ENCODE results near the gene NEU3. TPM values are rescaled to one million over a fixed set of nuclear protein-coding genes. Genes with fewer than 3 reads are reported as not detected.

NEU3 gene
- total and polyA plus RNA-seq, 2 donors = 9.3 to 14.4 TPM

DNA sequence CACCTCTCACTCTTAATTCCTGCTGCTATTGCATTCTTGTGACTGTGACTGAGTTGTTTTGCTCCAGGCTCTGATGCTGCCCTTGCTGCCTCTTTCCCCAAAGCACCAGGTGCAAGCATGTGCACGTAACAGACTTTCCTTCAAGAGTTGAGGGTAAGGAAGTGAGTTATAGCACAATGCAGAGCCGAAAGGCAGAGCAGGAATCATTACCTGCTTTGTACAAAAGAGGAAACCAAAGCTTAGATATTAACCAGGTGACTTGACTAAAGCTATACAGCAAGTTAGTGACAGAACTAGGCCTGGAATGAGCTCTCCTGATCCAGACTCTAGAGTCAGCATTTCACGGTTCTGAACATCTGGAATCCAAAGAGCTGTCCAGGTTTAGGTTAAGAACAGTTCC is 33.6 kb downstream of the NEU3 start:
- DNase-seq (ENCODE audit: low read depth in 6 of 9, low spot score in 9 of 9) = no peak
- Histone ChIP-seq H3K9me3 (ENCODE audit: control insufficient read depth in 2 of 2, insufficient read depth in 1 of 2, low read length in 1 of 2) (no peaks in the 10 kb centered on the region), H3K4me3 (ENCODE audit: low read length in 2 of 2) (no peak overlapping the region), H3K36me3 (ENCODE audit: control insufficient read depth in 2 of 2, insufficient read depth in 2 of 2, low read length in 1 of 2) (no peaks in the 10 kb centered on the region), H3K27ac (ENCODE audit: low read depth in 1 of 2, low read length in 1 of 2) (peak overlapping the region; percentile 11 to 37), H3K4me1 (ENCODE audit: control insufficient read depth in 2 of 2, insufficient read depth in 2 of 2, low read length in 2 of 2) (no peaks in the 10 kb centered on the region), H3K27me3 (ENCODE audit: control insufficient read depth in 2 of 2, insufficient read depth in 1 of 2, low read length in 1 of 2) (no peaks in the 10 kb centered on the region)
- 95% methylated on average over 3 of the region's 3 CpGs for WGBS

DNA sequence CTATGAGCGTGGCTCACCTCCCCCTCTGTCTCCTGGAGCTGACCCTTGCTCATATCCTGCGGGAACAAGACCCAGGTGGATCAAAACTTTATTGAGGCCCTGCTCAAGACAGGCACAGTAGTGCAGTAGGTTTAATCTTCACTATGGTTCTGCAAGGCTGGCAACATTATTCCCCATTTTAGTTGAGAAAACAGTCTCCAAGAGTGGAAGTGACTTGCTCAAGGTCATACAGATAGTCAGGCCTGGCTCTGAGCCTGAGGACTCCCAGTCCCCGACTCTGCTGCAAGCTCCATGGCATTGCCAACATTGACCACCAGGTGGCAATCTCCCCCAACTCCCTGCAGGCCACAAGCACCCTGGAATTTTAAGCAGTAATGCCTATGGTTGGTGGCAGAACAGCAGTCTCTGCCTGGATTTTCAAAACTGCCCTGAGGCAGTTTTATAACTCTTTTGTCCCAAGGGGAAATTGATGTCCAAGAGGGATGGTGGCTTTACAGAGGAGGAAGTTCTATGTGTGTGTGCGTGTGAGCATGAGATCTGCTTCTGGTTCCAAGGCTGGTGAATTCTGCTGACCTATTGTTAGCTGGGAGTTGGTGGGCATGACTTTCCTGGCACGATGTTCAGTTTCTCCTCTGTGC is 34.1 kb downstream of the NEU3 start:
- Histone ChIP-seq H3K9me3 (ENCODE audit: control insufficient read depth in 2 of 2, insufficient read depth in 1 of 2, low read length in 1 of 2) (no peaks in the 10 kb centered on the region), H3K4me1 (ENCODE audit: control insufficient read depth in 2 of 2, insufficient read depth in 2 of 2, low read length in 2 of 2) (no peaks in the 10 kb centered on the region), H3K27ac (ENCODE audit: low read depth in 1 of 2, low read length in 1 of 2) (no peak overlapping the region), H3K27me3 (ENCODE audit: control insufficient read depth in 2 of 2, insufficient read depth in 1 of 2, low read length in 1 of 2) (no peaks in the 10 kb centered on the region), H3K4me3 (ENCODE audit: low read length in 2 of 2) (no peak overlapping the region), H3K36me3 (ENCODE audit: control insufficient read depth in 2 of 2, insufficient read depth in 2 of 2, low read length in 1 of 2) (no peaks in the 10 kb centered on the region)
- DNase-seq (ENCODE audit: low read depth in 6 of 9, low spot score in 9 of 9) = peak; percentile 37 to 82 (median 56)
- WGBS = 70% methylated on average over 5 of the region's 5 CpGs

GRCh38 chr11:75023446-75024067 is 34.8 kb downstream of the NEU3 start:
- 96% methylated on average over 6 of the region's 6 CpGs for WGBS
- H3K27me3 ChIP-seq (ENCODE audit: control insufficient read depth in 2 of 2, insufficient read depth in 1 of 2, low read length in 1 of 2) = no peaks in the 10 kb centered on the region
- DNase-seq (ENCODE audit: low read depth in 6 of 9, low spot score in 9 of 9) = no peak

DNA sequence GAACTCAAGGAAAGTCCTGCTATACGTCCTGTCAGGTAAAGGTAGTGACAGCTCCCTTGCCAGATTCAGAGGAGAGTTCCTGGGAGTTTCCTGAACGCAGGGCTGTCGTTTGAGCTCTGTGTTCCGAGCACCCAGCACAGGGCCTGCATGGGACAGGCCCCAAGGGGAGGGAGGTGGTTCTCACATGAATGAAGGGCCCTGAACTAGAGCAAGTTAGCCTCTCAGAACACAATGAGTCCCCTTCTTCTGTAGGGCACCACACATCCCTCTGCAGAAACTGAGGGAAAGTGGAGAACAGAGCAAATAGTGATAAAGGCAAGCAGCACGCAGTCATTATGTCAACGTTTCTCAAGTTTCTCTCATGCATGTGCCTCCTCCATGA is 35.3 kb downstream of the NEU3 start:
- WGBS = 88% methylated on average over 6 of the region's 6 CpGs
- no peak overlapping the region for H3K4me3 ChIP-seq (ENCODE audit: low read length in 2 of 2)
- H3K9me3 ChIP-seq (ENCODE audit: control insufficient read depth in 2 of 2, insufficient read depth in 1 of 2, low read length in 1 of 2) = no peaks in the 10 kb centered on the region
- H3K4me1 ChIP-seq (ENCODE audit: control insufficient read depth in 2 of 2, insufficient read depth in 2 of 2, low read length in 2 of 2) = no peaks in the 10 kb centered on the region
- DNase-seq (ENCODE audit: low read depth in 6 of 9, low spot score in 9 of 9) = no peak
- no peaks in the 10 kb centered on the region for H3K36me3 ChIP-seq (ENCODE audit: control insufficient read depth in 2 of 2, insufficient read depth in 2 of 2, low read length in 1 of 2)
- no peak overlapping the region for H3K27ac ChIP-seq (ENCODE audit: low read depth in 1 of 2, low read length in 1 of 2)
- H3K27me3 ChIP-seq (ENCODE audit: control insufficient read depth in 2 of 2, insufficient read depth in 1 of 2, low read length in 1 of 2) = no peaks in the 10 kb centered on the region

More at GRCh38 chr11:75023446-75024067, 34.8 kb downstream of the NEU3 start:
- no peaks in the 10 kb centered on the region for H3K36me3 ChIP-seq (ENCODE audit: control insufficient read depth in 2 of 2, insufficient read depth in 2 of 2, low read length in 1 of 2)
- H3K9me3 ChIP-seq (ENCODE audit: control insufficient read depth in 2 of 2, insufficient read depth in 1 of 2, low read length in 1 of 2) = no peaks in the 10 kb centered on the region
- no peak overlapping the region for H3K27ac ChIP-seq (ENCODE audit: low read depth in 1 of 2, low read length in 1 of 2)
- H3K4me3 ChIP-seq (ENCODE audit: low read length in 2 of 2) = no peak overlapping the region
- no peaks in the 10 kb centered on the region for H3K4me1 ChIP-seq (ENCODE audit: control insufficient read depth in 2 of 2, insufficient read depth in 2 of 2, low read length in 2 of 2)

- whole genome bisulfite sequencing = 94% methylated on average over 1 of the region's 1 CpG
Observed at GRCh38 chr11:75024764-75025211, 36.1 kb downstream of the NEU3 start.

GRCh38 chr11:75025561-75025960 is 36.8 kb downstream of the NEU3 start:
- Histone ChIP-seq H3K4me1 (ENCODE audit: control insufficient read depth in 2 of 2, insufficient read depth in 2 of 2, low read length in 2 of 2) (no peaks in the 10 kb centered on the region), H3K4me3 (ENCODE audit: low read length in 2 of 2) (no peak overlapping the region), H3K36me3 (ENCODE audit: control insufficient read depth in 2 of 2, insufficient read depth in 2 of 2, low read length in 1 of 2) (no peaks in the 10 kb centered on the region), H3K27me3 (ENCODE audit: control insufficient read depth in 2 of 2, insufficient read depth in 1 of 2, low read length in 1 of 2) (no peaks in the 10 kb centered on the region), H3K27ac (ENCODE audit: low read depth in 1 of 2, low read length in 1 of 2) (no peak overlapping the region), H3K9me3 (ENCODE audit: control insufficient read depth in 2 of 2, insufficient read depth in 1 of 2, low read length in 1 of 2) (no peaks in the 10 kb centered on the region)
- no peak for DNase-seq (ENCODE audit: low read depth in 6 of 9, low spot score in 9 of 9)
- WGBS = 98% methylated on average over 1 of the region's 1 CpG

More at GRCh38 chr11:75024764-75025211, 36.1 kb downstream of the NEU3 start:
- Histone ChIP-seq H3K36me3 (ENCODE audit: control insufficient read depth in 2 of 2, insufficient read depth in 2 of 2, low read length in 1 of 2) (no peaks in the 10 kb centered on the region), H3K9me3 (ENCODE audit: control insufficient read depth in 2 of 2, insufficient read depth in 1 of 2, low read length in 1 of 2) (no peaks in the 10 kb centered on the region), H3K27ac (ENCODE audit: low read depth in 1 of 2, low read length in 1 of 2) (no peak overlapping the region), H3K4me3 (ENCODE audit: low read length in 2 of 2) (no peak overlapping the region), H3K4me1 (ENCODE audit: control insufficient read depth in 2 of 2, insufficient read depth in 2 of 2, low read length in 2 of 2) (no peaks in the 10 kb centered on the region), H3K27me3 (ENCODE audit: control insufficient read depth in 2 of 2, insufficient read depth in 1 of 2, low read length in 1 of 2) (no peaks in the 10 kb centered on the region)
- no peak for DNase-seq (ENCODE audit: low read depth in 6 of 9, low spot score in 9 of 9)

GRCh38 chr11:75028321-75028720 is 39.6 kb downstream of the NEU3 start:
- Histone ChIP-seq H3K4me3 (ENCODE audit: low read length in 2 of 2) (no peak overlapping the region), H3K27ac (ENCODE audit: low read depth in 1 of 2, low read length in 1 of 2) (no peak overlapping the region), H3K4me1 (ENCODE audit: control insufficient read depth in 2 of 2, insufficient read depth in 2 of 2, low read length in 2 of 2) (no peaks in the 10 kb centered on the region), H3K36me3 (ENCODE audit: control insufficient read depth in 2 of 2, insufficient read depth in 2 of 2, low read length in 1 of 2) (no peaks in the 10 kb centered on the region), H3K27me3 (ENCODE audit: control insufficient read depth in 2 of 2, insufficient read depth in 1 of 2, low read length in 1 of 2) (no peaks in the 10 kb centered on the region), H3K9me3 (ENCODE audit: control insufficient read depth in 2 of 2, insufficient read depth in 1 of 2, low read length in 1 of 2) (no peaks in the 10 kb centered on the region)
- DNase-seq (ENCODE audit: low read depth in 6 of 9, low spot score in 9 of 9) = no peak

GRCh38 chr11:75028724-75029123 is 40.0 kb downstream of the NEU3 start:
- H3K36me3 ChIP-seq (ENCODE audit: control insufficient read depth in 2 of 2, insufficient read depth in 2 of 2, low read length in 1 of 2) = no peaks in the 10 kb centered on the region
- 76% methylated on average over 2 of the region's 2 CpGs for WGBS
- no peaks in the 10 kb centered on the region for H3K27me3 ChIP-seq (ENCODE audit: control insufficient read depth in 2 of 2, insufficient read depth in 1 of 2, low read length in 1 of 2)

DNA sequence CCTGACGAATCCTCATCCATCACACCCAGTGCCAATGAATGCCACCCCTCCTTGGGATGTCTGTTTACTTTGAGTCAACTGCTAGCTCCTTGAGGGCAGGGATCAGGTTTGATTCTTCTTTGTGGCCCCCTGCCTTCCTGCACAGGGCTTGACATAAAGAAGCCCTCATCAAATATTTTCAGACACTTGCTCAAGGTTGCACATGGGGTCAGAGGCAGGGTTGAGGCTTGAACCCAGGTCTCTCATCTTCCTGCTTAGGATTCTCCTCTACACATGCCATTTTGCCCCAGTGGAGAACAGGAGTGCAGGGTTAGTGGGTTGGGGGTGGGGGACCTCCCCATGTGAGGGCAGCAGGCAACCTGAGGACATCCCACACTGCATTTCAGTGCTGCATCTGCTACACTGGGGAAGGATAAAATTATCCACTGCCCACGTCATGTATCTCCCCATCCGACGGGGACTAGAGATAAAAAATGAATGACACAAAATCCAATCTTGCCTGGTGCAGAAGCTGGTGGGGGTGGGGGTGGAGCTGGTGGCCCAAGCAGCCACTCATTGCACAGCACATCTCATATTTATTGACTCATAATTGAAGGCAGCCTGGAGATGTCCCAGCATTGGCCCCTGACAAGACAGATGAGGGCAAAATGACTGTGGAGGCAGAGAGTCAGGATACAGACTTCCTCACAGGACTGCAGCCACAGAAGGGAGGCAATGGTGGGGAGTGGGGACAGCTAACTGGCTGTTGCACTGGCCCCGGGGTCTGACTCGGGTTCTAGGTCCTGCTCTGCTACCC is 41.3 kb downstream of the NEU3 start:
- 88% methylated on average over 6 of the region's 6 CpGs for WGBS
- no peak for DNase-seq (ENCODE audit: low read depth in 6 of 9, low spot score in 9 of 9)
- H3K4me3 ChIP-seq (ENCODE audit: low read length in 2 of 2) = no peak overlapping the region
- H3K36me3 ChIP-seq (ENCODE audit: control insufficient read depth in 2 of 2, insufficient read depth in 2 of 2, low read length in 1 of 2) = no peaks in the 10 kb centered on the region
- no peak overlapping the region for H3K27ac ChIP-seq (ENCODE audit: low read depth in 1 of 2, low read length in 1 of 2)
- H3K4me1 ChIP-seq (ENCODE audit: control insufficient read depth in 2 of 2, insufficient read depth in 2 of 2, low read length in 2 of 2) = no peaks in the 10 kb centered on the region
- no peaks in the 10 kb centered on the region for H3K9me3 ChIP-seq (ENCODE audit: control insufficient read depth in 2 of 2, insufficient read depth in 1 of 2, low read length in 1 of 2)
- no peaks in the 10 kb centered on the region for H3K27me3 ChIP-seq (ENCODE audit: control insufficient read depth in 2 of 2, insufficient read depth in 1 of 2, low read length in 1 of 2)

More at GRCh38 chr11:75028724-75029123, 40.0 kb downstream of the NEU3 start:
- no peaks in the 10 kb centered on the region for H3K9me3 ChIP-seq (ENCODE audit: control insufficient read depth in 2 of 2, insufficient read depth in 1 of 2, low read length in 1 of 2)
- H3K27ac ChIP-seq (ENCODE audit: low read depth in 1 of 2, low read length in 1 of 2) = no peak overlapping the region
- DNase-seq (ENCODE audit: low read depth in 6 of 9, low spot score in 9 of 9) = no peak
- H3K4me3 ChIP-seq (ENCODE audit: low read length in 2 of 2) = no peak overlapping the region
- no peaks in the 10 kb centered on the region for H3K4me1 ChIP-seq (ENCODE audit: control insufficient read depth in 2 of 2, insufficient read depth in 2 of 2, low read length in 2 of 2)
